Naive thymus-derived CD4-positive, alpha-beta T cell (primary cell): ENCODE measurements around the gene PALLD. TPM values are rescaled to one million over a fixed set of nuclear protein-coding genes. Genes with fewer than 3 reads are reported as not detected.

Experiments
- ATAC-seq: fragments of 150-1000 bp; cut with Tn5 transposase; 2 replicates; pipeline ENCODE4 v1.10.0; 2021; ENCODE audit warnings: mild to moderate bottlenecking, moderate library complexity
- CTCF ChIA-PET: fragments of 350-600 bp; sonication (Branson Sonifier 250); formaldehyde crosslinking; loops from one replicate; lab custom pipeline; 2021; ENCODE audit warnings: antibody characterized with exemption; lab: Charles Lee
- POLR2A ChIA-PET: fragments of 350-600 bp; sonication (Branson Sonifier 250); formaldehyde crosslinking; loops from one replicate; lab custom pipeline; 2021; ENCODE audit warnings: antibody characterized with exemption, inconsistent platforms; lab: Charles Lee
- DNase-seq, 9 donors: peaks; one replicate each; pipeline versions ENCODE4 v3.0.0 to v3.0.0-alpha.2; 2020 to 2022; ENCODE audit warnings: mixed read lengths in 1 of 9
- H3K27ac ChIP-seq: one replicate; pipeline ENCODE4 v1.7.0; 2013; ENCODE audit warnings: mild to moderate bottlenecking, low read depth, low read length, moderate library complexity
- H3K27me3 ChIP-seq, 2 donors: one replicate each; pipeline ENCODE4 v1.7.0; 2013; ENCODE audit warnings: low read length in 2 of 2, mild to moderate bottlenecking in 2 of 2, moderate library complexity in 2 of 2; ENCODE audit not compliant: control insufficient read depth in 2 of 2, insufficient read depth in 2 of 2
- H3K36me3 ChIP-seq, 3 experiments: 1 replicate in 2 of 3; 2 replicates in 1 of 3; pipeline ENCODE4 v1.7.0; 2013; ENCODE audit warnings: low read length in 3 of 3, mild to moderate bottlenecking in 3 of 3, moderate library complexity in 1 of 3; ENCODE audit not compliant: insufficient read depth in 3 of 3, control insufficient read depth in 2 of 3
- H3K4me1 ChIP-seq, 2 donors: one replicate each; pipeline ENCODE4 v1.7.0; 2013; ENCODE audit warnings: low read length in 2 of 2, mild to moderate bottlenecking in 2 of 2, moderate library complexity in 1 of 2; ENCODE audit not compliant: control insufficient read depth in 2 of 2, insufficient read depth in 2 of 2
- H3K4me3 ChIP-seq: 2 replicates; pipeline ENCODE4 v1.7.0; 2013; ENCODE audit warnings: mild to moderate bottlenecking, low read length
- H3K9me3 ChIP-seq, 3 experiments: 1 replicate in 2 of 3; 2 replicates in 1 of 3; pipeline ENCODE4 v1.7.0; 2013; ENCODE audit warnings: low read length in 3 of 3; ENCODE audit not compliant: control insufficient read depth in 2 of 3
- H3K27ac Mint-ChIP-seq, 9 donors: one replicate each; pipeline ENCODE4 v1.8.0; 2020 to 2022; ENCODE audit warnings: mixed read lengths in 9 of 9, mild to moderate bottlenecking in 8 of 9, moderate library complexity in 5 of 9, inconsistent platforms in 2 of 9
- H3K27me3 Mint-ChIP-seq, 5 donors: one replicate each; pipeline ENCODE4 v1.8.0; 2021 to 2022; ENCODE audit warnings: mixed read lengths in 5 of 5, mild to moderate bottlenecking in 1 of 5
- H3K36me3 Mint-ChIP-seq, 5 donors: one replicate each; pipeline ENCODE4 v1.8.0; 2020 to 2022; ENCODE audit warnings: mixed read lengths in 5 of 5, mild to moderate bottlenecking in 3 of 5, inconsistent platforms in 1 of 5
- H3K4me1 Mint-ChIP-seq, 7 donors: one replicate each; pipeline ENCODE4 v1.8.0; 2020 to 2022; ENCODE audit warnings: mixed read lengths in 7 of 7, mild to moderate bottlenecking in 3 of 7, inconsistent platforms in 1 of 7
- H3K4me3 Mint-ChIP-seq, 10 donors: one replicate each; pipeline ENCODE4 v1.8.0; 2020 to 2022; ENCODE audit warnings: mild to moderate bottlenecking in 10 of 10, mixed read lengths in 10 of 10, moderate library complexity in 6 of 10, inconsistent platforms in 2 of 10
- H3K9me3 Mint-ChIP-seq, 11 donors: one replicate each; pipeline ENCODE4 v1.8.0; 2020 to 2022; ENCODE audit warnings: mixed read lengths in 11 of 11, mild to moderate bottlenecking in 4 of 11, inconsistent platforms in 1 of 11, moderate library complexity in 1 of 11
- intact Hi-C, 2 donors: fragments of 100-400 bp; cut with micrococcal nuclease; formaldehyde crosslinking; loops; one replicate each; pipeline ENCODE4 v1.15.1; 2023
- polyA plus RNA-seq, 2 donors: library from polyadenylated mRNA; unstranded; fragments of 300-500 nt; fragmentation: Illumina TruSeq; gene quantifications; one replicate each; pipeline ENCODE4 v1.2.3, GENCODE V29; 2021
- total RNA-seq, 6 experiments: library from RNA in 5 of 6; stranded (reverse) in 5 of 6; gene quantifications; 1 replicate in 5 of 6; 2 replicates in 1 of 6; pipeline ENCODE4 v1.2.3 and lab custom pipeline; 2021 to 2026

PALLD gene
- total and polyA plus RNA-seq, 7 experiments from 2014 or later = 0.51 to 11.9 (median 0.76) TPM

DNA sequence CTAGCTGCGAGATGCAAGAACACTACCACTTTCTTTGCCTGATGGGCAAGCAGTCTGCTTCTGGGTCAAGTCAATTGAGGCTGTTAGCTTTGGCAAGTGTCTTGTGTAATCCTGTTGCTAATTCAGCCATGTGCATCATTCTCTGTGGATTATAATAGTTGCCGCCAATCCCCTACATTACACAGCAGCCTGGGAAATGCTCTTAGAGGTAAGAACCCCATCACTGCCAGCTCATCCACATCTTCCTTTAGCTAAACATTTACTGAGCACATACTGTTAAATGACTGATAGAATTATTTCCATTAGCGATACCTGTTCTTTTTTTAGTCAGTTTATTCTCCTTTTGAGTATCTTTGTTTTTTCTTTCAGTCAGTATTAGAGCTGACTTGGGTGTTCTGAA, 397.0 kb downstream of the PALLD start:
- H3K27ac Mint-ChIP-seq = no peak overlapping the region
- no peaks in the 10 kb centered on the region for H3K27me3 ChIP-seq
- CTCF ChIA-PET = no interaction called here

DNA sequence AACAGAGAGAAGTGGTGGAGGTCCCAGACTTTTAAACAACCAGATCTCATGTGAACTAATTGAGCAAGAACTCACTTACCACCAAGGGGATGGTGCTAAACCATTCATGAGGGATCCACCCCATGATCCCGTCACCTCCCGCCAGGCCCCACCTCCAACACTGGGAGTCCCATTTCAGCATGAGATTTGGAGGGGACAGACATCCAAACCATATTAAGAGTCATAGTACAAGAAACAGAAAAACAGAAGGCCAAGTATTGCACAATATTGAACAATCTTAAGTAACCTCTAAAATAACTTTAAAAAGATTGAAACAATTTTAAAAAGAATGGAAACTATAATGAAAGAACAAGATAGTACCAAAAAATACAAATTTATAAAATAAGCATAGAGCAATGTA, 403.2 kb downstream of the PALLD start:
- Mint-ChIP-seq H3K27me3 (no peaks in the 10 kb centered on the region), H3K27ac (no peak overlapping the region), H3K4me3 (no peak overlapping the region), H3K9me3 (no peaks in the 10 kb centered on the region), H3K36me3 (peaks cover 0 to 6% (median 0%) of the 10 kb centered on the region in 5 donors), H3K4me1 (no peaks in the 10 kb centered on the region)
- no peak for DNase-seq
- Histone ChIP-seq H3K4me3 (no peak overlapping the region), H3K27ac (no peak overlapping the region), H3K9me3 (no peaks in the 10 kb centered on the region), H3K4me1 (no peaks in the 10 kb centered on the region), H3K36me3 (no peaks in the 10 kb centered on the region), H3K27me3 (no peaks in the 10 kb centered on the region)
- ATAC-seq = no peak
- ChIA-PET CTCF (no interaction called here), POLR2A (no interaction called here)
- intact Hi-C loops = no loop called here

More for the DNA sequence above, 397.0 kb downstream of the PALLD start:
- no peaks in the 10 kb centered on the region for H3K4me1 Mint-ChIP-seq
- Histone ChIP-seq H3K4me3 (no peak overlapping the region), H3K9me3 (no peaks in the 10 kb centered on the region), H3K36me3 (no peaks in the 10 kb centered on the region), H3K4me1 (no peaks in the 10 kb centered on the region), H3K27ac (no peak overlapping the region)
- no peak for ATAC-seq
- intact Hi-C loops = no loop called here
- H3K36me3 Mint-ChIP-seq = peaks cover 0 to 36% (median 18%) of the 10 kb centered on the region in 5 donors
- POLR2A ChIA-PET = no interaction called here
- H3K4me3 Mint-ChIP-seq = no peak overlapping the region
- DNase-seq = no peak
- H3K9me3 Mint-ChIP-seq = no peaks in the 10 kb centered on the region
- H3K27me3 Mint-ChIP-seq = no peaks in the 10 kb centered on the region

DNA sequence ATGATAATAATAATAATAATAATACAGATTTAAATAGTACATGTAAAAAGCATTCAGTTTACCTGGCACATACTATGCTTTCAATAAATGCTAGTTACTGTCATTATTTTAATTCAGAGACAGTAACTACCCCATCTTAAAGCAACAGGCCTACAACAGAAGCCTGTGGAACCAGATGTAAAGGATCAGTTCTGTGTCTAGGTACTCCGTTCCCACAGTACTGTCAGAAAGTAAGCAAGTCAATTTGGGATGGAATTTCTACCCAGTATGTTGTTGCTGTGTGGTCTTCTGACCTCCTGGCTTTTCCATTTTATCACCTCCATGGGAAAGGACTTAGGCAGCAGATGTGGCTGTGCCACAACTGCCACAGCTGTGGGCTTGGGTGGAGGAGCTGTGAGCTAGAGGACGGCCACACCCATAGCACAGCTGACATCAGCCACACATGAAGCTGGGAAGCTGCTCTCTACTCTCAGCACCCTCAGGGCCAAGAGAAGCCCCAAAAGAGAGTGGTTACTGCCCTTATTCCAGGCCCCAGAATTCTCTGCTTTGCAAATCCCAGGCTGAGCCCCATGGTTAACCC, 410.4 kb downstream of the PALLD start:
- Mint-ChIP-seq H3K4me1 (peaks cover 0 to 7% (median 0%) of the 10 kb centered on the region in 7 donors), H3K36me3 (peaks cover 0 to 3% (median 0%) of the 10 kb centered on the region in 5 donors), H3K9me3 (no peaks in the 10 kb centered on the region), H3K27ac (no peak overlapping the region), H3K4me3 (no peak overlapping the region), H3K27me3 (no peaks in the 10 kb centered on the region)
- ChIA-PET POLR2A (no interaction called here), CTCF (no interaction called here)
- Histone ChIP-seq H3K27ac (no peak overlapping the region), H3K27me3 (no peaks in the 10 kb centered on the region), H3K36me3 (no peaks in the 10 kb centered on the region), H3K9me3 (no peaks in the 10 kb centered on the region), H3K4me1 (no peaks in the 10 kb centered on the region), H3K4me3 (no peak overlapping the region)
- DNase-seq = no peak
- intact Hi-C loops = no loop called here
- ATAC-seq = peak; percentile 69

DNA sequence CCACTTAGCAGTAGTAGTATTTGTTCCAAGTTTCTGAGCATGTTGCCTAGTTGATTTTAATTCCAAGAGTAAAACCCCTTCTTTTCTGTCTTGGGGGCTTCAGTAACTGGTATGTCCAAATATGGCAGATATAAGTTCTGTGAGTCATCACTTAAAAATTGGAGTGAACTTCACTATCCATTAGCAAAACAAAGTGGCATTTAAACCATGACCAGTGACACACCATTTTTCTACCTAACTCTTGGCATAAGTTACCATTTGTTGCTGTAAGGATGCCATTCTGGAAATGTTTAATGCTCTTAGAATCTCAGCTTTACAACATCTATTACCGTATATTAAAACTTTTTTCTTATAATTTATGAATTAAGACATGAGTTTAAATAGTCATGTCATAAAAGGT, 411.2 kb downstream of the PALLD start:
- Mint-ChIP-seq H3K9me3 (no peaks in the 10 kb centered on the region), H3K27me3 (no peaks in the 10 kb centered on the region), H3K4me1 (peaks cover 0 to 7% (median 0%) of the 10 kb centered on the region in 7 donors), H3K36me3 (no peaks in the 10 kb centered on the region), H3K27ac (no peak overlapping the region), H3K4me3 (no peak overlapping the region)
- ChIA-PET CTCF (interaction anchor here (0.6 to 1.9 kb wide), 3 partner anchors 12 to 579 kb away, joined by 3 to 5 read pairs (median 3); no protein-coding TSS in a partner anchor), POLR2A (no interaction called here)
- no peak for ATAC-seq
- no peak overlapping the region for H3K4me3 ChIP-seq
- H3K27me3 ChIP-seq = no peaks in the 10 kb centered on the region
- DNase-seq = no peak
- H3K27ac ChIP-seq = no peak overlapping the region
- no peaks in the 10 kb centered on the region for H3K9me3 ChIP-seq
- no peaks in the 10 kb centered on the region for H3K4me1 ChIP-seq
- no peaks in the 10 kb centered on the region for H3K36me3 ChIP-seq
- intact Hi-C loops = no loop called here

DNA sequence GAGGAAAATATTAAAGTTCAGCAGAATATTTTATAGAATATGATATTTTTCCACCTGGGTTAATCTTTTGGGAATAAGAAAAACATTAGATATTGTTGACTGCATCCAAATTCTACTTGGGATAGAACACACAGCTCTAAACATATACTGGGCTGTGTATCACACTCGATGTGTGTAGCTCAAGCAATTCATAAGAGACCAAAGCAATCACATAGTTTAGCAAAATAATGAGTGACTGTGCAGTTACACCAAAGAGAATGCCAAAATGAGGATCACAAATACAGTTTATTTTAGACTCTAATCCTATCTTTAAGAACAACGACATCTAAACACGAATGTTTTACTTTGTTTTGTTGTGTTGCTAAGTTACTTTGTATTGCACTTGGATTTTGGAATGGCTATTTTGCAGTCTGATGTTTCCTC, 412.0 kb downstream of the PALLD start:
- ChIA-PET POLR2A (no interaction called here), CTCF (interaction anchor here (0.6 to 1.9 kb wide), 3 partner anchors 11 to 578 kb away, joined by 3 to 5 read pairs (median 3); no protein-coding TSS in a partner anchor)
- Histone ChIP-seq H3K27me3 (no peaks in the 10 kb centered on the region), H3K27ac (no peak overlapping the region), H3K36me3 (no peaks in the 10 kb centered on the region), H3K4me3 (no peak overlapping the region), H3K9me3 (no peaks in the 10 kb centered on the region), H3K4me1 (no peaks in the 10 kb centered on the region)
- Mint-ChIP-seq H3K27ac (no peak overlapping the region), H3K27me3 (no peaks in the 10 kb centered on the region), H3K36me3 (no peaks in the 10 kb centered on the region), H3K4me3 (no peak overlapping the region), H3K9me3 (no peaks in the 10 kb centered on the region), H3K4me1 (peaks cover 0 to 7% (median 0%) of the 10 kb centered on the region in 7 donors)
- intact Hi-C loops = no loop called here
- ATAC-seq = no peak
- no peak for DNase-seq

DNA sequence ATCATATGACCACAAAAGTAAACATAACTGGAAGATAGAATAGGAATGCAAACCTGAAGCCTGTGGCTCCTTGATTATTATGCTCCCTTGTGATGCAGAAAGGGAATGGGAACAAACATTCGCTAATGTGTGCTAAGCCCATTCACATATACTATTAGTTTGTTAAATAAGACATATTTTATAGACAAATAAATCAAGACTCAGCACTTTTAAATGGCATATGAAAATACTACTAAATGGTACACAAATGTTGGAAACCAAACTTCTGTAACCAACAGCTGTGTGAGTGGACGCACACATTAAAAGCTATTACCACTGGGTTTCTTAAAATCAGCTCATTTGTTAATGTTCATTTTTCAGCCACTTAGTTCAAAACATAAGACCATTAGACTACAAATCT, 417.2 kb downstream of the PALLD start:
- no peaks in the 10 kb centered on the region for H3K4me1 ChIP-seq
- H3K27ac Mint-ChIP-seq = no peak overlapping the region
- H3K4me1 Mint-ChIP-seq = no peaks in the 10 kb centered on the region
- H3K9me3 Mint-ChIP-seq = no peaks in the 10 kb centered on the region
- no peaks in the 10 kb centered on the region for H3K36me3 Mint-ChIP-seq
- no peak for ATAC-seq
- no peak for DNase-seq
- no peak overlapping the region for H3K4me3 ChIP-seq
- H3K27ac ChIP-seq = no peak overlapping the region
- no peaks in the 10 kb centered on the region for H3K27me3 ChIP-seq
- no peaks in the 10 kb centered on the region for H3K36me3 ChIP-seq
- H3K4me3 Mint-ChIP-seq = no peak overlapping the region
- ChIA-PET POLR2A (no interaction called here), CTCF (no interaction called here)
- no peaks in the 10 kb centered on the region for H3K27me3 Mint-ChIP-seq
- intact Hi-C loops = no loop called here
- no peaks in the 10 kb centered on the region for H3K9me3 ChIP-seq

DNA sequence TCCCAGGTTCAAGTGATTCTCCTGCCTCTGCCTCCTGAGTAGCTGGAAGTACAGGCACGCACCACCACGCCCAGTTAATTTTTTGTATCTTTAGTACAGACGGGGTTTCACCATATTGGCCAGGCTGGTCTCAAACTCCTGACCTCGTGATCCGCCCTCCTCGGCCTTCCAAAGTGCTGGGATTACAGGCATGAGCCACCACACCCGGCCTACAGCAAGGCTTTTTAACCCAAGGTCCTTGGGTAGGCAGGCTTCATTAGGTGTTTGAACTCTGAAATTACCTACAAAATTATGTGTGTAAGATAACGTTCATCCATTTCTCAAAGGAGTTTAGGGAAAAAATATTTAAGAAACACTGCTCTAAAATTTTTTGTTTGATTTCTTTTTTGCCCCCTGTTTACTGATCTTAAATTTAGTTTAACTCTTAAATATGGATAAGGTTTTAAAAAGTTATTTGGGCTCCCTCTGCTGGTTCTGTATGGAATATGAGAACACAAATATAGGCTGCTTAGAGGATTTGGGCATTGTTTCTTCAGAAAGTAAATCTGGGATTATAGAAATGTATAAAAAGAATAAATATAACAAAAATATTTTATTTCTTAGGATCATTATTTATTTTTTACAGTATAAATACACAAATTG, 420.4 kb downstream of the PALLD start:
- Histone ChIP-seq H3K27ac (no peak overlapping the region), H3K27me3 (no peaks in the 10 kb centered on the region), H3K36me3 (no peaks in the 10 kb centered on the region), H3K9me3 (no peaks in the 10 kb centered on the region), H3K4me1 (no peaks in the 10 kb centered on the region), H3K4me3 (no peak overlapping the region)
- H3K27me3 Mint-ChIP-seq = no peaks in the 10 kb centered on the region
- no peaks in the 10 kb centered on the region for H3K4me1 Mint-ChIP-seq
- H3K36me3 Mint-ChIP-seq = no peaks in the 10 kb centered on the region
- DNase-seq = peak in 2 of 9 donors; percentile 12
- intact Hi-C loops = loop anchor here in 1 of 2 donors (1.0 kb wide), 4 partner anchors 207 to 734 kb away; no protein-coding TSS in a partner anchor
- H3K4me3 Mint-ChIP-seq = no peak overlapping the region
- no peaks in the 10 kb centered on the region for H3K9me3 Mint-ChIP-seq
- no peak overlapping the region for H3K27ac Mint-ChIP-seq
- ChIA-PET POLR2A (no interaction called here), CTCF (interaction anchor here (0.7 kb wide), 1 partner anchor 444 kb away, joined by 5 read pairs; no protein-coding TSS in a partner anchor)
- no peak for ATAC-seq
